Head of caudate nucleus (tissue), 42 donors: Measurements from ENCODE around the gene LENG8.
"Not testable (repeated sequence)": the region's sequence is repeated elsewhere in the genome, so short reads cannot be mapped to it uniquely, and the experiment has no call there.

Experiments used
- DNase-seq, 42 donors: peaks; one replicate each; pipeline versions ENCODE4 v3.0.0 to v3.0.0-alpha.2; 2020 to 2021; ENCODE audit warnings: mixed read lengths in 7 of 42
- intact Hi-C: fragments of 100-400 bp; cut with DNase I; formaldehyde crosslinking; loops from one replicate; pipeline ENCODE4 v1.15.0; 2022

Gene LENG8

DNA sequence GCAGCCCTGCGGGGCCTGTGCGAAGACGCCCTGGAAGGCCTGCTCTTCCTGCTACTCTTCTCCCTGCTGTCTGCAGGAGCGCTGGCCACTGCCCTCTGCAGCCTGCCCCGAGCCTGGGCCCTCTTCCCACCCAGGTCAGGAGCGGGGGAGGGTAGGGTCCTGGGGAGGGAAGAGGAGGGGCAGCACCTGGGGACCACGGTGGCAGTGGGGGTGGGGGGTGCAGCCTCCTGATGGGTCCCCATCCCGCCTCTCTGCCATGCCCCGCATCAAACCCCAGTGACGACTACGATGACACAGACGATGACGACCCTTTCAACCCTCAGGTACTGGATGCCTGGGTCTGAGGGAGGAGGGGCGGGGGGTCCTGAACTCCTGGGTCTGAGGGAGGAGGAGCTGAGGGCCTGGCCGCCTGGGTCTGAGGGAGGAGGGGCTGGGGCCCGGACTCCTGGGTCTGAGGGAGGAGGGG lies 13.4 kb upstream of the LENG8 start:
- peak in 5 of 42 donors; percentile 18 to 55 (median 32) for DNase-seq
- intact Hi-C loops, result no loop called here

DNA sequence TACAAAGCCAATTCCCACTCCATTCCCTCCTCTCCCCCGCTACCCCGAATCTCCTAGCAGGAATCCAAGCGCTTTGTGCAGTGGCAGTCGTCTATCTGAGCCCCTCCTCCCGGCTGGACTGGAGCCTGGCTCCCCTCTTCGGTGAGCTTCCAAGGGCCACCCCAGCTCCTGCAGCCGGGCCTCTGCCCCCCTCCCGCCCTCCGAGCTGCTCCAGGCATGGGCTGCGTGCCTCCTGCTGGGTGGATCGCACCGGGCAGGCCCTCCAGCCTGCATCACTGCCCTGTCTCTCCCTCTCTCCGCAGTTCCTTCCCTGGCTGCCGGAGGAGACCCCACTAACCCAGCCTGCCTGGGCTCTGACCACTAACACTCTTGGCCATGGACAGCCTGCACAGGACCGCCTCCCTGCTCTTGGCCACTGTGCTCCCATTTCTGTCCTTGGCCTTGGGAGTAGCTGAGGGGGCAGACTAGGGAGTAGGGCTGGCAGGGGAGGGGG lies 12.9 kb upstream of the LENG8 start:
- intact Hi-C loops, result no loop called here
- DNase-seq, result peak in 22 of 42 donors; percentile 27 to 74 (median 54)

DNA sequence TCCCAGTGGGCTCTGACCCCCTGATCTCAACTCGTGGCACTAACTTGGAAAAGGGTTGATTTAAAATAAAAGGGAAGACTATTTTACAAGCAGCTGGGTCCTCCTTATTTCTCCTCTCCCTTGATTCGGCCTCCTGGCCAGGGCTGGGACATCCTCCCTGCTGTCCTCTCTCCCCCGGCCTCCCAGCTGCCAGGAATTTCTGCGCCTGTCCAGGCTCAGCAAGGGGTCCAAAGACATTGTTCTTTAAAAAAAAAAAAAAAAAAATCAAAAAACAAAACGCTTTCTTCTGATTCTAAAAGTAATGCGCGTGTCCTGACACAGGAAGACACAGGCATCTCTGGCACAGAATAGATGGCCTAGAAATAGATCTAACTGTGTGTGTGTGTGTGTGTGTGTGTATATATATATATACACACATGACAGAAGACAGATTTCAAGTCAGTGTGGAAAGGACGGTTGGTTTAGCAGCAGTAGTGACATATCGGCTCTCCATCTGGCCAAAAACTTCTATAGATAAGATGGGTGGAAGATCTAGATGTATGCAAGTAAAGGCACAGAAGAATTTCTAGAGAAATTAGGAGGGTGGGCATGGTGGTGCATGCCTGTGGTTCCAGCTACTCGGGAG lies 12.3 kb upstream of the LENG8 start:
- intact Hi-C loops, result no loop called here
- DNase-seq, result no peak

DNA sequence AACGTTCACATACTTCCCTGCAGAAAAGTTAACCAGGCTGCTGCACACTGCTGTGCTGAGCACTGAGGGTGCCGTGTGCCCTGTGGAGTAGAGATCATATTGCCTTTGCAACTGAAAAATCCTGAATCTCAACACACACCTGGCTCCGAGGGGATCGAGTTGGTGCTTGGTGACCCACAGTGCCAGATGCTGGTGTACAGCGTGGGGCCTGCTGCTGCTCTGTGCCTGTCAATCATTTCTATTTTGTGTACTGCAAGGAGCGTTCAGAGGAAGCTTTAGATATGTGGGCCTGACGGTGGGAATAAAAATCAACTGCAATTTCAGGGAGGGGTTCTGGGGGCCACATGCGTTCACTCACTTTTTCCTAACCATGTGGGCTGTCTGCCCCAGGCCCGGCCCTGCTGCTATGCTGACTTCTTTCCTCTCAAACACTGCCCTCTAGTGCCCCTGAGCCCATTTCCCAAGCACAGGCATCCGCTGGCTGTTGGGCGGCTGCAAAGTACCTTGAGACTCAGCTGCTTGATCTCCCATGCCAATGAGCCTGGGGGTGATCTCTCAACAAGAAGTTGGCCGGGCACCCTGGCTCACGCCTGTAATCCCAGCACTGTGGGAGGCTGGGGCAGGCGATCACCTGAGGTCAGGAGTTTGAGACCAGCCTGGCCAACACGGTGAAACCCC lies 9.7 kb upstream of the LENG8 start:
- intact Hi-C loops, result no loop called here
- peak; percentile 67 to 92 (median 82) for DNase-seq

DNA sequence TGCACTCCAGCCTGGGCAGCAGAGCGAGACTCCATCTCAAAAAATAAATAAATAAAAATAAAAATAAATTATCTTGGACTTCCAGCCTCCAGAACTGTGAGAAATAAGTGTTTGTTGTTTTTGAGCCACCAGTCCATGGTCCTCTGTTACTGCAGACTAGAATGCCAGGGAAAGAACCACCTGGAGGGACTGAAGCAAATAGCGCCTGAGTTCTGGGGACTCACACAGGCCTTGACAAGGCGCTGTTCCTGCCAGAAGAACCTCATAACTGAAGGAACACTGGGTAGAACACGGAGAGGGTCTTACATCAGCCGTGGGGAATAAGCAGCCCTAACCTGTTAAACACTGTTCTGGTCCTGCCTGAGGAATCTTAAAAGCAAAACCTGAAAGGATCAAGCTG lies 8.4 kb upstream of the LENG8 start:
- intact Hi-C loops, result no loop called here
- DNase-seq, result no peak

DNA sequence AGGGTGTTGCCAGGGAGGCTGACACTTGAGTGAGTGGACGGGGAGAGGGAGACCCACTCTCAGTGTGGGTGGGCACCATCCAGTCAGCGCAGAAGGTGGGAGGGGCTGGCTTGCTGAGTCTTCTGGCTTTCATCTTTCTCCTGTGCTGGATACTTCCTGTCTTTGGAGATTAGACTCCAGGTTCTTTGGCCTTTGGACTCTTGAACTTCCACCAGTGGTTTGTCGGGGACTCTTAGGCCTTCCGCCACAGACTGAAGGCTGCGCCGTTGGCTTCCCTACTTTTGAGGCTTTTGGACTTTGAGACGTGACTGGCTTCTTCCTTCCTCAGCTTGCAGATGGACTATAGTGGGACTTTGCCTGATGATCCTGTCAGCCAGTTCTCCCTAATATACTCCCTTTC lies 4.3 kb upstream of the LENG8 start:
- no peak for DNase-seq
- intact Hi-C loops, result no loop called here

DNA sequence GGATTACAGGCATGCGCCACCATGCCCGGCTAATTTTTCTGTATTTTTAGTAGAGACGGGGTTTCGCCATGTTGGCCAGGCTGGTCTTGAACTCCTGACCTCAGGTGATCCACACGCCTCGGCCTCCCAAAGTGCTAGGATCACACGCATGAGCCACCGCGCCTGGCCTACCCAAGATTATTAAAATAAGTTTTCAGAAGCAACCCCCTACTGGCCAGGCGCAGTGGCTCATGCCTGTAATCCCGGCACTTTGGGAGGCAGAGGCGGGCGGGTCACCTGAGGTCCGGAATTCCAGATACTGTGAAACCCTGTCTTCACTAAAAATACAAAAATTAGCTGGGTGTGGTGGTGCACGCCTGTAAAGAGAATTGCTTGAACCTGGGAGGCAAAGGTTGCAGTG lies 2.6 kb upstream of the LENG8 start:
- DNase-seq, intact Hi-C loops: not testable (repeated sequence)

DNA sequence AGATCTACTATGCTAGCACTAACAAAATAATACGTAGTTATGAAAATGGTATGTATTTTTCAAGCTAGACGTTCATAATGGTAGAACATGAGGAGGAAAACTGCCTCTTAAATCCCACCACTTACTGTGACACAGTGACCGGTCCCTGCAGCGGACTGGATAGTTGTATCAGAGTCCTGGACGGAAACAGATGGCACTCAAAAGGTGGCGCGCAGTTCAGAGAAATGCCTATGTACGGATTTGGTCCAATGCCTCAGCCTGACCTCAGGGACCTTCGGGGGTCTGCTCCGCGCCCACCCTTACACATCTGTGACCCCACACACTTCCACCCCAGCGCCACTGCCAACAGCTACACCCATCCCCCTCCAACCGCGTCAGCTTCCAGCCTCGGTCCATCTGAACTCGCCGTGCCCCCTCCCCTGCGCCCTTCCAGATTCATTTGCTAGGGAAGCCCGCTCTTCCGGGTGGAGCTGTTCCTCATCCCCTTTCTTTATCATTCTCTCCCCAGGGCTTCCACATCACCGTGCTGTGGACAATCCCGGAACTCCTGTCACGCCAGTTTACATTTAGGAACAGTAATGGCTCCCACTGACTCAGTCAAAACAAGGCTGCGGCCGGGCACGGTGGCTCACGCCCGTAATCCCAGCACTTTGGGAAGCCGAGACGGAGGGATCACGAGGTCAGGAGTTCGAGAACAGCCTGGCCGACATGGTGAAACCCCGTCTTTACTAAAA lies 792 bp upstream of the LENG8 start:
- intact Hi-C loops, result no loop called here

DNA sequence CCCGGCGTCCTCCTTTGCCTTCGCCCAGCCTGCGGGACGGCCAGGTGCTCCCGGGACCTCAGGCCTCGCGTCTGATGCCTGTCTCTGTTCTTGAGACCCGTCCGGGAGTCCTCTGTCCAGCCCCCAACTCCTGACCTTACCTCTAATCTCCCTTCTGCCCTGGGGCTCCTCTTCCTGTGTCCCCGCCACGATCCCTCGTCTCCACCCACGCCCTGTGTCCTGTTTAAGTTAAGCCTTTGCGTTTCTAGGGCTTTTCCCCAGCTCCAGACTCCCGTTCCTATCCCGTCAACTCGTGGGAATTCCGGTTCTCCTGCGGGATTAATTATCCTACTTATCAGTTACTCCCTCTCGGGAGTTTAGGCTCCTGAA lies 686 bp downstream of the LENG8 start:
- intact Hi-C loops, result loop anchor here (10.0 kb wide), 1 partner anchor 125 kb away; no protein-coding TSS in a partner anchor
- no peak for DNase-seq

More for the DNA sequence above, 792 bp upstream of the LENG8 start:
- DNase-seq, result peak in 24 of 42 donors; percentile 28 to 72 (median 48)

DNA sequence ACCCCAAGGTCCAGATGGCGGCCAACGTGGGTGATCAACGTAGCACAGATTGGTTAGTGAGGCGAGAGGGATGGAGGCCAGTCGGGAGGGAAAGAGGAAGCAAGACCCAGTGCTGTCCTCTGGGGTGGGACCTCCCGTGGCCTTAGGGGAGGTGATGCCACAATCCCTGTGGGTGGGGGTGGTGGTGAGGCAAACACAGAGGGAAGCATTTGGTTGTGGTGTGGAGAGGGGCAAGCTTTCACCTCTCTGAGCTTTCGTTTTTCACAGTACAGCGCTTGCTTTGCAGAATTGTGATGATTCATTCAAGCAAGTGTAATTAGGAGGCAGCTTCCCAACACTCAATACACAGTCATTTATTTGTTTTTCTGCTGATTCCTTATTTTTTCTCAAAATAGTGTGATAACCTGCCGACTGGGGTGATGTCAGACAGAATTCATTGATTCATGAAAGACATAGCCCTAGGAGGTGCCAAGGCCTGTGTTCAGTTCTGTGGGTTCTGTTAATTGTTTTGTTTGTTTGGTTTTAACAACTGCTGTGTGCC lies 2.4 kb downstream of the LENG8 start:
- intact Hi-C loops, result loop anchor here (10.0 kb wide), 1 partner anchor 127 kb away; no protein-coding TSS in a partner anchor
- peak in 1 of 42 donors; percentile 2 for DNase-seq

DNA sequence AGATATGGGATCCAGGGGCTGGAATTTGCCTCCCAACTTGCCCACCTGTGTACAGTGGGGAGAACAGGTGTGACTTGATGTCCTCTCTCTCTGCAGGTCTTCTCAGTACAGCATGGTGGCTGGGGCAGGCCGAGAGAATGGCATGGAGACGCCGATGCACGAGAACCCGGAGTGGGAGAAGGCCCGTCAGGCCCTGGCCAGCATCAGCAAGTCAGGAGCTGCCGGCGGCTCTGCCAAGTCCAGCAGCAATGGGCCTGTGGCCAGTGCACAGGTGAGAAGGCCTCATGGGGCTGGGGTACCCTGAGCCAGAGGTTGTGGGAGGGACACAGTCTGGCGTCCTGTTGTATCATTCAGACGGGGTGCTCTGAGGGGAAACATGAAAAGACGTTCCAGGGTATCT lies 3.0 kb downstream of the LENG8 start:
- DNase-seq, result no peak
- intact Hi-C loops, result loop anchor here (10.0 kb wide), 1 partner anchor 127 kb away; no protein-coding TSS in a partner anchor

DNA sequence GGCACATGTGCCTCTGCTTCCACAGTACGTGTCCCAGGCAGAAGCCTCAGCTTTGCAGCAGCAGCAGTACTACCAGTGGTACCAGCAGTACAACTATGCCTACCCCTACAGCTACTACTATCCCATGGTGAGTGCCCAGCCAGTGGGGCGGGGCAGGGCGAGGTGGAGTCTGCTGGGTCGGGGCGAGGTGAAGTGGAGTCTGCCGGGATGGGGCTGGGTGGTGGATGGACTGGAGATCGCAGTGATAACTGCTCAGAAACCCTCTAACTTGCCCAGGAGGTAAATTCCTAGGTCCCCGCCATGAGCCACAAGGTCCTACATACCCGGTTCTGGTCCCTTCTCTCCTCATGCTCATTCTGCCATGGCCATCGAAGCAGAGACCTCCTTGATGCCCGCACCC lies 3.6 kb downstream of the LENG8 start:
- DNase-seq, result no peak
- intact Hi-C loops, result loop anchor here (10.0 kb wide), 1 partner anchor 128 kb away; no protein-coding TSS in a partner anchor

DNA sequence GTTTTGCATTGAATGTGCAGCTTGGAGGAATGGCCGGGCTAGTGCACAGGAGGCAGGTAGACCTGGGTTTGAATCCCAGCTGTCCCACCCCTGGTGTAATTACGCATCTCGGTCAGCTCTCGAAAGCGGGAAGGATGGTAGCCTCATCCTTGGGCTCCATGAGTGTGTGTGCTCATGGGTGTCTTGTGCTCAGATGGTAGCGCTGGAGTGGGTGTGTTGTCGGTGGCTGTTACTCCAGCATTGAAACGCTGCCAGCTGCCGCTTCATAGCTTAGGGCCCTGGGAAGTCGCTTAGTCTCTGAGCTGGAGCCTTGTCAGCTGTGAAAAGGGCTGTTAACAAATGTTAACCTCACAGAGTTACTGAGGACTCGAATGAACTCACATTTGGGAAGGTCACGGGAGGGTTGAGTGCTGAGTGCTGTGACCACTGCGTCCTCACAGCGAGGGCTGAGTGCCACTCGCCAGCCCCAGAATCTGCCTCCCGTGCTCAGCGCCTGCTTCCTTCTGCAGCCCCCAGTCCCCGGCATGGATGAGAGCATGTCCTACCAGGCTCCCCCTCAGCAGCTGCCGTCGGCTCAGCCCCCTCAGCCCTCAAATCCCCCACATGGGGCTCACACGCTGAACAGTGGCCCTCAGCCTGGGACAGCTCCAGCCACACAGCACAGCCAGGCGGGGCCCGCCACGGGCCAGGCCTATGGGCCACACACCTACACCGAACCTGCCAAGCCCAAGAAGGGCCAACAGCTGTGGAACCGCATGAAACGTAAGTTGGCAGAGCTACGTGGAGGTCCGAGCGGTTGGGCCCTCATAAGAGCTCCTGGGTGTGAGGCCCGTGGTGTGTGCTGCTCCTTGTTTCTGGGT lies 5.2 kb downstream of the LENG8 start:
- DNase-seq, result no peak
- intact Hi-C loops, result loop anchor here (10.0 kb wide), 1 partner anchor 129 kb away; no protein-coding TSS in a partner anchor

DNA sequence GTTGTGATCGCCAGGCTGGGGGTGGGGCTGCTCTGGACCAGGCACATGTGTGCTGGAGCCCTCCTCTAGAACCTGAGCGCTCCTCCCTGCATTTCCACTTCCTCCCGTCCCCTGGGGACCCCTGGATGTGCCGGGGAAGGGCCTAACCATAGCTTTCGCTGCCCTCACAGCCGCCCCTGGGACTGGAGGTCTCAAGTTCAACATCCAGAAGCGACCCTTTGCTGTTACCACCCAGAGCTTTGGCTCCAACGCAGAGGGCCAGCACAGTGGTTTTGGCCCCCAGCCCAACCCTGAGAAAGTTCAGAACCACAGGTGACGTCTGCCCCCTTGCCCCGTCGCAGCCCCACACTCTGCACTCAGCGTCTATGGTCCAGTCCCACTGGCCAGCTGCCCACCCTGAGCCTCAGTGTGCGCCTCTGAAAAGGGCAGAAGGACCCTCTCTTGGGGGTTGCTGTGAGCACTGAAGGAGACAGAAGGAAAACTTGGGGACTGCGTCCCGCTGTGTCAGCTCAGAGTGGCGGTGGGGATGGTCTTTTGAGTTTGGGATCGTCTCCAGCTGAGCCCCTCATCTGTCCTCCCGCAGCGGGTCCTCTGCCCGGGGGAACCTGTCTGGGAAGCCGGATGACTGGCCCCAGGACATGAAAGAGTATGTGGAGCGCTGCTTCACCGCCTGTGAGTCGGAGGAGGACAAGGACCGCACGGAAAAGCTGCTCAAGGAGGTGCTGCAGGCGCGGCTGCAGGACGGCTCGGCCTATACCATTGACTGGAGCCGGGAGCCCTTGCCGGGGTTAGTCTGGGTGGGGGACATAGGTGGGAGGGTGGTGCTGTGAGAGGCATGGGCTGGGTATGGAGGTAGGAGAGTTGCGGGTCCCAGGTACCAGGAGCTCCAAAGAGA lies 6.0 kb downstream of the LENG8 start:
- no peak for DNase-seq
- intact Hi-C loops, result loop anchor here (10.0 kb wide), 1 partner anchor 130 kb away; no protein-coding TSS in a partner anchor

DNA sequence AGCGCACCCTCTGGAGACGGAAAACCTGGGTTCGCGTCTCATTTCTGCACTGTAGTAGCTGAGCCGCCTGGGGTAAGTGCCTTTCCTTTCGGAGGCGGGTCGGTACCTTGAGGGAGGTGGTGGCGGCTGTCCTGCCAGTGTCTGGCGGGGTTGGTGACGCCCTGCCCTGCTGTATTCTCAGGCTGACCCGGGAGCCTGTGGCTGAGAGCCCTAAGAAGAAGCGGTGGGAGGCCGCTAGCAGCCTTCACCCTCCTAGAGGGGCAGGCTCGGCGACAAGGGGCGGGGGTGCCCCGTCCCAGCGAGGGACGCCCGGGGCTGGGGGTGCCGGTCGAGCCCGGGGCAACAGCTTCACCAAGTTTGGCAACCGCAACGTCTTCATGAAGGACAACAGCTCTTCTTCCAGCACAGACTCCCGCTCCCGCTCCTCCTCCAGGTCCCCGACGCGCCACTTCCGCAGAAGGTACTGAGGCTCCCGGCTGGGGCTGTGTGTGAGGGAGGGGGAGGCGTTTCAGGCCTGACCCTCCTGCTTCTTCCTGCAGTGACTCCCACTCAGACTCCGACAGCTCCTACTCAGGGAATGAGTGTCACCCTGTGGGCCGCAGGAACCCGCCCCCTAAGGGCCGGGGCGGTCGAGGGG lies 6.9 kb downstream of the LENG8 start:
- intact Hi-C loops, result loop anchor here (10.0 kb wide), 1 partner anchor 131 kb away; no protein-coding TSS in a partner anchor
- DNase-seq, result no peak

DNA sequence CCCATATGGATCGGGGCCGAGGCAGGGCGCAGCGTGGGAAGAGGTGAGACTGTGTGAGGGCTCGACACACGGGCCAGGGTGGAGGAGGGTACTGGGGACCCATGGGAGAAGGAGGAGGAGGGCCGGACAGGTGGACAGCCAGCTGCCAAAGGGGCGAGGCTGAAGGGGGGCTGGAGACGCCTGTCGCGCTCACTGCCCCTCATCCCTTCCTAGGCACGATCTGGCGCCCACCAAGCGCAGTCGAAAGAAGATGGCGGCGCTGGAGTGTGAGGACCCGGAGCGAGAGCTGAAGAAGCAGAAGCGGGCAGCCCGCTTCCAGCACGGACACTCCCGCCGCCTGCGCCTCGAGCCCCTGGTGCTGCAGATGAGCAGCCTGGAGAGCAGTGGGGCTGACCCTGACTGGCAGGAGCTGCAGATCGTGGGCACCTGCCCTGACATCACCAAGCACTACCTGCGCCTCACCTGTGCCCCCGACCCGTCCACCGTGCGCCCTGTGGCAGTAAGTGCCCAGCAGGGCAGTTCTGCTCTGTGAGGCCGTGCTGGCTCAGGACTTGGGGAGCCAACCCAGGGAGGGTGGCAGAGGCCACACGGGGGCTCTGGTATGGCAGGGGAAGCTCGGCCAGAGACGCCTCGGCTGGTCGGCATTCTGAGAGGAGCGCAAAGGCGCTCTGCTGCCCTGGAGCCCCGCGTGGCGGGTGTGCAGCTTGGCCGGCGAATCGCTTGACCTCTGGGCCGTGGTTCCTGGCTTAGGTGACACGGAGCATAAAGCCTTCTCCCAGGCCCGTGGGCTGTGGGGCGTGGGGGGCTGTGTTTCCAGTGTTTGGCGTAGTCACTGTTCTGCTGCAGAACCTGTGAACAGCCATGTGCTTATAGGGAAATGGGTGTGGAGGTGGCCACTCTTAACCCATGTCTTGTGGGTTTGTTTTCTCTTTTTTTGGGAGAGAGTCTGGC lies 7.7 kb downstream of the LENG8 start:
- intact Hi-C loops, result loop anchor here (10.0 kb wide), 1 partner anchor 132 kb away; no protein-coding TSS in a partner anchor
- no peak for DNase-seq
